ENCODE measurements around the gene IL22RA1. TPM values are rescaled to one million over a fixed set of nuclear protein-coding genes. Genes with fewer than 3 reads are reported as not detected.

Gene IL22RA1
- total RNA-seq, 2 experiments from 2014 or later: not detected

DNA sequence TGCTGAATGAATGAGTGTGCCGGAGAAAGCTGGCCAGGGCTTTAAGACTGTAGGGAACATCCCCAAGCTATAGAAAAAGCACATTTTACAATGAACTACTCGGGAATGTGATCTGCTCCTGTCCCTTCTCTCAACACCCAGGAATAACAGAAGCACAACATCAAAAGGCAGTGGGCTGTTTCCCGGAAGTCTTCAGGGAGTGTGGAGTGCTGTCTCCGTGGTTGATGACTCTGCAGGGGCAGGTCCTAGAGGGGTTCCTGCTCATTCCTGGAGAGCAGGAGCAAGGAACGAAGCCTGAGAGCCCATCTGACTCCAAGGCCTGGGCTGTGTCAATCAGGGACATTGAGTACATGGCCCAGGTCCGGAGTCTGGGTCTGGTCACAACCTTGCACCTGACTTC lies 4.9 kb upstream of the IL22RA1 start:
- Histone ChIP-seq H3K36me3 (ENCODE audit: insufficient read depth, low read length) (no peaks in the 10 kb centered on the region), H3K79me2 (ENCODE audit: insufficient read depth, low read depth, low read length) (no peaks in the 10 kb centered on the region), H3K4me2 (ENCODE audit: low read length) (no peak overlapping the region), H2AFZ (ENCODE audit: low read length) (no peak overlapping the region), H4K20me1 (ENCODE audit: insufficient read depth, low read length) (no peaks in the 10 kb centered on the region), H3K4me3 (ENCODE audit: low read depth, low read length, poor library complexity, severe bottlenecking) (no peak overlapping the region), H3K9me3 (ENCODE audit: low read length) (no peaks in the 10 kb centered on the region), H3K9me2 (ENCODE audit: insufficient read depth, low read length) (no peaks in the 10 kb centered on the region), H3K4me1 (ENCODE audit: insufficient read depth, low read length, poor library complexity, severe bottlenecking) (peaks cover 29% of the 10 kb centered on the region), H3K27ac (ENCODE audit: low read depth, low read length, poor library complexity, severe bottlenecking) (no peak overlapping the region)
- BruUV-seq (replicated peaks): no TSS peak
- no peak for DNase-seq (ENCODE audit: low spot score)
- ChIA-PET POLR2A (no interaction called here), CTCF (ENCODE audit: unreplicated experiment) (interaction anchor here (1.4 kb wide), 1 partner anchor 39 kb away, joined by 4 read pairs; no protein-coding TSS in a partner anchor)
- intact Hi-C loops (cut with micrococcal nuclease; ENCODE audit: unreplicated experiment): no loop called here
- TF ChIP-seq CTCF (conservative IDR thresholded peaks at IDR 0.05; ENCODE audit: low read length): no peak
- no peak for TF ChIP-seq EZH2phosphoT487 (IDR thresholded peaks at IDR 0.05; ENCODE audit: borderline replicate concordance, low read depth, low read length)

GRCh38 chr1:24147194-24147593 lies 4.3 kb upstream of the IL22RA1 start:
- ChIA-PET CTCF (ENCODE audit: unreplicated experiment) (no interaction called here), POLR2A (no interaction called here)
- no peak for DNase-seq (ENCODE audit: low spot score)
- Histone ChIP-seq H3K9me3 (ENCODE audit: low read length) (no peaks in the 10 kb centered on the region), H4K20me1 (ENCODE audit: insufficient read depth, low read length) (no peaks in the 10 kb centered on the region), H3K36me3 (ENCODE audit: insufficient read depth, low read length) (no peaks in the 10 kb centered on the region), H2AFZ (ENCODE audit: low read length) (no peak overlapping the region), H3K79me2 (ENCODE audit: insufficient read depth, low read depth, low read length) (no peaks in the 10 kb centered on the region), H3K4me2 (ENCODE audit: low read length) (no peak overlapping the region), H3K4me3 (ENCODE audit: low read depth, low read length, poor library complexity, severe bottlenecking) (no peak overlapping the region), H3K27ac (ENCODE audit: low read depth, low read length, poor library complexity, severe bottlenecking) (no peak overlapping the region), H3K4me1 (ENCODE audit: insufficient read depth, low read length, poor library complexity, severe bottlenecking) (peaks cover 22% of the 10 kb centered on the region), H3K9me2 (ENCODE audit: insufficient read depth, low read length) (no peaks in the 10 kb centered on the region)
- no TSS peak for BruUV-seq (replicated peaks)
- no peak for TF ChIP-seq EZH2phosphoT487 (IDR thresholded peaks at IDR 0.05; ENCODE audit: borderline replicate concordance, low read depth, low read length)
- intact Hi-C loops (cut with micrococcal nuclease; ENCODE audit: unreplicated experiment): no loop called here

- H3K27ac ChIP-seq (ENCODE audit: low read depth, low read length, poor library complexity, severe bottlenecking): no peak overlapping the region
- DNase-seq (ENCODE audit: low spot score): no peak
- H2AFZ ChIP-seq (ENCODE audit: low read length): no peak overlapping the region
- no peaks in the 10 kb centered on the region for H3K36me3 ChIP-seq (ENCODE audit: insufficient read depth, low read length)
- no peaks in the 10 kb centered on the region for H3K9me3 ChIP-seq (ENCODE audit: low read length)
- H3K79me2 ChIP-seq (ENCODE audit: insufficient read depth, low read depth, low read length): no peaks in the 10 kb centered on the region
- H3K4me1 ChIP-seq (ENCODE audit: insufficient read depth, low read length, poor library complexity, severe bottlenecking): no peaks in the 10 kb centered on the region
- H3K9me2 ChIP-seq (ENCODE audit: insufficient read depth, low read length): no peaks in the 10 kb centered on the region
- H4K20me1 ChIP-seq (ENCODE audit: insufficient read depth, low read length): no peaks in the 10 kb centered on the region
- ChIA-PET CTCF (ENCODE audit: unreplicated experiment) (no interaction called here), POLR2A (no interaction called here)
- intact Hi-C loops (cut with micrococcal nuclease; ENCODE audit: unreplicated experiment): no loop called here
- H3K4me3 ChIP-seq (ENCODE audit: low read depth, low read length, poor library complexity, severe bottlenecking): no peak overlapping the region
- no peak overlapping the region for H3K4me2 ChIP-seq (ENCODE audit: low read length)
- no peak for TF ChIP-seq CTCF (conservative IDR thresholded peaks at IDR 0.05; ENCODE audit: low read length)
- TF ChIP-seq EZH2phosphoT487 (IDR thresholded peaks at IDR 0.05; ENCODE audit: borderline replicate concordance, low read depth, low read length): no peak
- BruUV-seq (replicated peaks): no TSS peak
Observed at GRCh38 chr1:24141311-24141997, 1.5 kb downstream of the IL22RA1 start.
